GM19193 (cell line): ENCODE data around the gene SLC35F3.

Experiments used
- POLR2A ChIP-seq: IDR thresholded peaks from 4 replicates; pipeline ENCODE4 v1.6.1; 2011; ENCODE audit not compliant: insufficient read depth, insufficient read length; ENCODE audit errors: extremely low read depth

SLC35F3 gene

GRCh38 chr1:233939451-233939850, 35.0 kb downstream of the SLC35F3 start:
- TF ChIP-seq POLR2A = no peak

- no peak for TF ChIP-seq POLR2A
Observed at GRCh38 chr1:233940908-233941307, 36.4 kb downstream of the SLC35F3 start.

GRCh38 chr1:233944601-233945000, 40.1 kb downstream of the SLC35F3 start:
- TF ChIP-seq POLR2A = no peak

- no peak for TF ChIP-seq POLR2A
Observed at GRCh38 chr1:233945573-233945972, 41.1 kb downstream of the SLC35F3 start.

GRCh38 chr1:233945979-233946378, 41.5 kb downstream of the SLC35F3 start:
- TF ChIP-seq POLR2A = no peak

- TF ChIP-seq POLR2A = no peak
Observed at GRCh38 chr1:233946724-233947123, 42.2 kb downstream of the SLC35F3 start.

GRCh38 chr1:233951804-233952203, 47.3 kb downstream of the SLC35F3 start:
- TF ChIP-seq POLR2A = no peak

GRCh38 chr1:233957691-233958090, 53.2 kb downstream of the SLC35F3 start:
- no peak for TF ChIP-seq POLR2A

- TF ChIP-seq POLR2A = no peak
Observed at GRCh38 chr1:233959102-233959501, 54.6 kb downstream of the SLC35F3 start.

GRCh38 chr1:233959971-233960370, 55.5 kb downstream of the SLC35F3 start:
- no peak for TF ChIP-seq POLR2A

- TF ChIP-seq POLR2A = no peak
Observed at GRCh38 chr1:233960386-233960785, 55.9 kb downstream of the SLC35F3 start.

GRCh38 chr1:233962878-233963277, 58.4 kb downstream of the SLC35F3 start:
- TF ChIP-seq POLR2A = no peak

GRCh38 chr1:233965856-233966255, 61.4 kb downstream of the SLC35F3 start:
- TF ChIP-seq POLR2A = no peak

GRCh38 chr1:233971753-233972152, 67.3 kb downstream of the SLC35F3 start:
- TF ChIP-seq POLR2A = no peak

- TF ChIP-seq POLR2A = no peak
Observed at GRCh38 chr1:233972563-233972950, 68.1 kb downstream of the SLC35F3 start.

GRCh38 chr1:233972951-233973635, 68.6 kb downstream of the SLC35F3 start:
- TF ChIP-seq POLR2A = no peak

- no peak for TF ChIP-seq POLR2A
Observed at GRCh38 chr1:233975486-233975885, 71.0 kb downstream of the SLC35F3 start.
